Body of pancreas (tissue), 4 donors: ENCODE data around the gene PTX4.

Experiments
- CTCF ChIP-seq, 7 experiments: fragments of 450-650 bp in 4 of 7; fragments of 200-600 bp in 3 of 7; sonication (generic) in 3 of 7; IDR thresholded peaks; one replicate each; pipeline ENCODE4 v1.5.1; 2016 to 2019; ENCODE audit warnings: antibody characterized with exemption in 7 of 7
- POLR2A ChIP-seq, 3 donors: fragments of 450-650 bp; IDR thresholded peaks; one replicate each; pipeline ENCODE4 v1.6.1; 2016; ENCODE audit warnings: antibody characterized with exemption in 3 of 3, mild to moderate bottlenecking in 2 of 3

- TF ChIP-seq POLR2A (IDR thresholded peaks at IDR 0.05) (no peak), CTCF (IDR thresholded peaks at IDR 0.05) (no peak)
These were observed 31.1 kb downstream of the PTX4 start for GRCh38 chr16:1457489-1458245.
